ENCODE results near the gene CPE.

Gene CPE

DNA sequence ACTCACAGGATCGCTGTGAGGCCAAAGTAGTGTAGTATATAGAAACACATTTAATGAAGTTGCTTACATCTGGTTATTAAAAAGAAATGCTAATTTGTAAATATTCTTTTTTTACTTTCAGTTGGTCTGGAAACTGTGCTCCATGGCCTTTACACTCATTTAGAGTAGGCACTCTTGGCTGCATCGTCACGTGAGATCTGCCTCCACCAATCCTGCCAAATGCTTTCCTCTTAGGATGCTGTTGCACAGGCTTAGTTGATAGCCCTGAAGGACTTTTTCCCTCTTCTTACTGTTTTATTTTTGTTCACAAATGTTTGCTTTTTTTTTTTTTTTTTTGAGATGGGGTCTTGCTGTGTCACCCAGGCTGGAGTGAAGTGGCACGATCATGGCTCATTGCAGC is 6.3 kb downstream of the CPE start:
- Histone ChIP-seq H3K27me3 (ENCODE audit: insufficient read depth, low read depth, severe bottlenecking) (no peaks in the 10 kb centered on the region), H3K9me3 (ENCODE audit: severe bottlenecking) (no peaks in the 10 kb centered on the region), H3K4me3 (ENCODE audit: low read depth, low read length) (no peak overlapping the region), H3K27ac (no peak overlapping the region), H3K36me3 (no peaks in the 10 kb centered on the region)
- TF ChIP-seq, protein P1, sequence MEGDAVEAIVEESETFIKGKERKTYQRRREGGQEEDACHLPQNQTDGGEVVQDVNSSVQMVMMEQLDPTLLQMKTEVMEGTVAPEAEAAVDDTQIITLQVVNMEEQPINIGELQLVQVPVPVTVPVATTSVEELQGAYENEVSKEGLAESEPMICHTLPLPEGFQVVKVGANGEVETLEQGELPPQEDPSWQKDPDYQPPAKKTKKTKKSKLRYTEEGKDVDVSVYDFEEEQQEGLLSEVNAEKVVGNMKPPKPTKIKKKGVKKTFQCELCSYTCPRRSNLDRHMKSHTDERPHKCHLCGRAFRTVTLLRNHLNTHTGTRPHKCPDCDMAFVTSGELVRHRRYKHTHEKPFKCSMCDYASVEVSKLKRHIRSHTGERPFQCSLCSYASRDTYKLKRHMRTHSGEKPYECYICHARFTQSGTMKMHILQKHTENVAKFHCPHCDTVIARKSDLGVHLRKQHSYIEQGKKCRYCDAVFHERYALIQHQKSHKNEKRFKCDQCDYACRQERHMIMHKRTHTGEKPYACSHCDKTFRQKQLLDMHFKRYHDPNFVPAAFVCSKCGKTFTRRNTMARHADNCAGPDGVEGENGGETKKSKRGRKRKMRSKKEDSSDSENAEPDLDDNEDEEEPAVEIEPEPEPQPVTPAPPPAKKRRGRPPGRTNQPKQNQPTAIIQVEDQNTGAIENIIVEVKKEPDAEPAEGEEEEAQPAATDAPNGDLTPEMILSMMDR (IDR thresholded peaks at IDR 0.05; ENCODE audit: low read depth, low read length): no peak
- no peak for DNase-seq

DNA sequence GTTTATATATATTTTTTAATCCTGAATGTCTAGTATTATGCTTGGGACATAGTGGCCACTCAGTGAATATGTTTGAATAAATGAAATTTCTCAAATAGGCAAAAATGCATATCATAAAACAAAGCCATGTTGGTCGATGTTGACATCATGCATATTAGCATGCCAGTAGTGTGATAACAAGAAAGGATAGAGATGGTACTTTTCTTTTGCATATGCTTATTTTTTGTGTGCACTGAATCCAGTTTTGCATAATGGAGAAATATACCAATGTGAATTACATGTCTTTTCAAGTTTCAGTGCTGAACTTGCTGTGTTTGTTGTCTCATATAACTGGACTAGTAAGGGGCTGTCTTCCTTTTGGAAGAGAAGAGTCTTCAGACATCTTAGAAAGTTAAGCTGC is 7.5 kb downstream of the CPE start:
- DNase-seq: no peak
- H3K27me3 ChIP-seq (ENCODE audit: insufficient read depth, low read depth, severe bottlenecking): no peaks in the 10 kb centered on the region
- no peak overlapping the region for H3K27ac ChIP-seq
- TF ChIP-seq, protein P1 (IDR thresholded peaks at IDR 0.05; ENCODE audit: low read depth, low read length): no peak
- H3K4me3 ChIP-seq (ENCODE audit: low read depth, low read length): no peak overlapping the region
- H3K9me3 ChIP-seq (ENCODE audit: severe bottlenecking): no peaks in the 10 kb centered on the region
- no peaks in the 10 kb centered on the region for H3K36me3 ChIP-seq

DNA sequence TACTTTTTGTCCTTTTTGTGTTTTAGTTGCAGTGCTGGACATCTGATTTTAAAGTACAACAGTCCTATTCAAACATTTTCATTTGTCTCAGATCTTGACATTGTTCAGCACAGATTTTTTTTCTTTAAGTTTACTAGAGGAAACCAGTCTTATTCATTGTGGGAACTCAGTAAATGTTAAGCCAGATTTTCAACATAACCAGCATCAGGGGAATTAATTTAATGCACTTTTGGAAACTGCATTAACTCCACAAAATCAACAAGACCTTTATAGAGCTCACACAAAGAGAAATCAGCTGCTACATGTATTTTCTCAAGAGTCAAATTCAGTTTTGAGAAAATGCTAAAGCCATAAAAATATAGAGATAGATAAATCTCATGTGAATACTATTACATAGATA is 9.9 kb downstream of the CPE start:
- H3K4me3 ChIP-seq (ENCODE audit: low read depth, low read length): no peak overlapping the region
- no peaks in the 10 kb centered on the region for H3K36me3 ChIP-seq
- H3K27me3 ChIP-seq (ENCODE audit: insufficient read depth, low read depth, severe bottlenecking): no peaks in the 10 kb centered on the region
- no peak for DNase-seq
- no peak overlapping the region for H3K27ac ChIP-seq
- TF ChIP-seq, protein P1 (IDR thresholded peaks at IDR 0.05; ENCODE audit: low read depth, low read length): no peak
- no peaks in the 10 kb centered on the region for H3K9me3 ChIP-seq (ENCODE audit: severe bottlenecking)

DNA sequence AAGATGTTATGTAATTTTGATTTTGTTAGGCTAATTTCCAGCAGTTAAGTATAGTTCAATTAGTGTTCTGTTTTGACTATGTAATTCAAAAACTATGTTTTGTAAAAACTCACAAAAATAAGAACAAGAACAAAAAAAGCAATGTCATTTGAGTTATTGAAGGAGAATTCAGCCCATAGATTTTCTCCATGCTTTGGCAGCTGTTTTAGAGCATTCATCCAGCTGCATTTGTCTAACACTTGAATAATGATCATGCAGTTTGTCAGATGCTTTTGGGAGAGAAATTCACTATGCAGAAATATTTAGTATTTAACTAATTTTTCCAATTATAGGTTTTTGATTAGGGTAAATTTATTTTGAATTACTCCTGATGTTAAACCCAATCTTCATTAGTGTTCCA is 14.2 kb downstream of the CPE start:
- no peak for DNase-seq
- no peaks in the 10 kb centered on the region for H3K36me3 ChIP-seq
- no peak overlapping the region for H3K27ac ChIP-seq
- H3K9me3 ChIP-seq (ENCODE audit: severe bottlenecking): no peaks in the 10 kb centered on the region
- no peak overlapping the region for H3K4me3 ChIP-seq (ENCODE audit: low read depth, low read length)
- TF ChIP-seq, protein P1 (IDR thresholded peaks at IDR 0.05; ENCODE audit: low read depth, low read length): no peak
- no peaks in the 10 kb centered on the region for H3K27me3 ChIP-seq (ENCODE audit: insufficient read depth, low read depth, severe bottlenecking)

DNA sequence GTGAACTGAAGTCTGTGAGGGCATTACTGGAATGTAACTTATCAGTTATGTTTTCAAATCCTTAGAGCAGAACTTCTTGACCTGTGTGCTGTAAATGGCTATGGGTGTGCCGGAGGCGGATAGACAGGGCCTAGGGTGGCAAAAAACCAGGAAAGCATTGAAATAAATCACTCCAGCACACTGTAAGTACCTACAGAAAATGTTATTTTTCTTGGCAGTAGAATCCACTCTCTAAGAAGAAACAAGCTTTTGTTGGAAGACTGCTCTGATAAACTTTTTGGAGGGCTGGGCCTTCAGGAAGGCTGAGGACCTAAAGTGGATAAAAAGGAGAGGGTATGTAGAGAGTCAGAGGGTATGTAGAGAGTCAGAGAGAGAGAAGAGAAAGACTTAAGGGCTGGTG is 14.9 kb downstream of the CPE start:
- no peaks in the 10 kb centered on the region for H3K9me3 ChIP-seq (ENCODE audit: severe bottlenecking)
- H3K36me3 ChIP-seq: no peaks in the 10 kb centered on the region
- TF ChIP-seq, protein P1 (IDR thresholded peaks at IDR 0.05; ENCODE audit: low read depth, low read length): no peak
- no peaks in the 10 kb centered on the region for H3K27me3 ChIP-seq (ENCODE audit: insufficient read depth, low read depth, severe bottlenecking)
- no peak overlapping the region for H3K27ac ChIP-seq
- DNase-seq: no peak
- H3K4me3 ChIP-seq (ENCODE audit: low read depth, low read length): no peak overlapping the region

DNA sequence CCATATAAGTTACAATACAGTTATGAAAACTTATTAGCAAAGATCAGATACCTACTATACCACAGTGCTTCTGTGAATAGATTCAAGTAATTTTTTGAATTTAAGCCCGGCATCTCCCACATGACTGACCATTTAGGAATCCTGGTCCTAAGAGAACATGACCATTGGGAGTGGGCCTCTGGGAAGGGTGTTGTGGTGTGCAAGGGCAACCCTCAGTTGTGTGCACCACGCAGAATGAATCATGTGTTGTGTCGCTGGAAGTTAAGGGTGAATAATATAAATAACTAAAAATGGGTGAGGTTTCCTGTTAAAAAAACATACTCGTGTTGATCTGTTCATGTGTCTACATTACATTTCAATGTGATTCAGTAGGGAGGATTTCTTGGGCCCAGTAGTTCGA is 15.5 kb downstream of the CPE start:
- TF ChIP-seq, protein P1 (IDR thresholded peaks at IDR 0.05; ENCODE audit: low read depth, low read length): no peak
- DNase-seq: no peak

More for the DNA sequence above, 15.5 kb downstream of the CPE start:
- Histone ChIP-seq H3K4me3 (ENCODE audit: low read depth, low read length) (no peak overlapping the region), H3K27me3 (ENCODE audit: insufficient read depth, low read depth, severe bottlenecking) (no peaks in the 10 kb centered on the region), H3K9me3 (ENCODE audit: severe bottlenecking) (peaks cover under 1% of the 10 kb centered on the region), H3K36me3 (no peaks in the 10 kb centered on the region), H3K27ac (no peak overlapping the region)

All from WERI-Rb-1 (cell line).